GM23338 (cell line): ENCODE measurements around the gene FHL2.

Experiments
- CREB1 ChIP-seq: fragments of 250-450 bp; sonication (Bioruptor Pico); IDR thresholded peaks from 2 replicates; pipeline ENCODE4 v1.5.0; 2020; ENCODE audit warnings: low read depth, mild to moderate bottlenecking, moderate library complexity
- EZH2 ChIP-seq: fragments of 200-600 bp; sonication (generic); IDR thresholded peaks from one replicate; pipeline ENCODE4 v1.8.0; 2017; ENCODE audit warnings: antibody characterized with exemption, mild to moderate bottlenecking, low read depth; ENCODE audit not compliant: unreplicated experiment
- EZH2phosphoT487 ChIP-seq: fragments of 200-600 bp; sonication (generic); IDR thresholded peaks from one replicate; pipeline ENCODE4 v1.8.1; 2018; ENCODE audit warnings: antibody characterized with exemption; ENCODE audit not compliant: unreplicated experiment
- POLR2AphosphoS5 ChIP-seq: IDR thresholded peaks from 2 replicates; pipeline ENCODE4 v1.6.1; 2016; ENCODE audit warnings: antibody characterized with exemption, low read depth
- REST ChIP-seq: IDR thresholded peaks from one replicate; pipeline ENCODE4 v1.6.1; 2018; ENCODE audit warnings: antibody characterized with exemption; ENCODE audit not compliant: unreplicated experiment
- ZNF114 ChIP-seq: fragments of 250-450 bp; sonication (Bioruptor Pico); IDR thresholded peaks from 2 replicates; pipeline ENCODE4 v1.5.0; 2020; ENCODE audit warnings: mild to moderate bottlenecking, moderate library complexity
- TF ChIP-seq, protein P1 (sequence below), 2 experiments: fragments of 200-600 bp in 1 of 2; sonication (generic) in 1 of 2; conservative IDR thresholded peaks; 2 replicates each; pipeline versions ENCODE4 v1.5.1 to v1.6.1; 2016 to 2017; ENCODE audit warnings: antibody characterized with exemption in 2 of 2, low read depth in 2 of 2, mild to moderate bottlenecking in 2 of 2, moderate library complexity in 1 of 2

DNA sequence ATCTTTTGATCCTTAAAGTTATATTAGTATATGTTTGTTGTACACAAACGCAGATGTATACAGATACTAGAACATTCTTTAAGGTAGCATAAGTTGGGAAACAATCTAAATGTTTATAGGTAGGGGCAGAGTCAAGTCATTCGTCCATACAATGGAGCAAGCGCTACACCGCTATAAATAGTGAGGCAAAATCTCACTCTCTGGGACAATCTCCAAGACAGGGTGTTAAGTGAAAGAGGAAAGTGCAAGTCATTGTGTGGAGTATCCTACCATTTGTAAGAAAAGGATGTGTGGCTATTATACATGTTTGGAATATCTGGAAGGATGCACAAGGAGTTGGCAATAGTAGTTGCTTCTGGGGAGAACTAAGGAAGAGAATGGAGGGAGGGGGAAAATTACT is 16.2 kb upstream of the FHL2 start:
- TF ChIP-seq CREB1 (no peak), REST (no peak), POLR2AphosphoS5 (no peak), ZNF114 (CRISPR knock-in tag) (no peak), EZH2phosphoT487 (no peak), EZH2 (no peak)
- TF ChIP-seq, protein P1, sequence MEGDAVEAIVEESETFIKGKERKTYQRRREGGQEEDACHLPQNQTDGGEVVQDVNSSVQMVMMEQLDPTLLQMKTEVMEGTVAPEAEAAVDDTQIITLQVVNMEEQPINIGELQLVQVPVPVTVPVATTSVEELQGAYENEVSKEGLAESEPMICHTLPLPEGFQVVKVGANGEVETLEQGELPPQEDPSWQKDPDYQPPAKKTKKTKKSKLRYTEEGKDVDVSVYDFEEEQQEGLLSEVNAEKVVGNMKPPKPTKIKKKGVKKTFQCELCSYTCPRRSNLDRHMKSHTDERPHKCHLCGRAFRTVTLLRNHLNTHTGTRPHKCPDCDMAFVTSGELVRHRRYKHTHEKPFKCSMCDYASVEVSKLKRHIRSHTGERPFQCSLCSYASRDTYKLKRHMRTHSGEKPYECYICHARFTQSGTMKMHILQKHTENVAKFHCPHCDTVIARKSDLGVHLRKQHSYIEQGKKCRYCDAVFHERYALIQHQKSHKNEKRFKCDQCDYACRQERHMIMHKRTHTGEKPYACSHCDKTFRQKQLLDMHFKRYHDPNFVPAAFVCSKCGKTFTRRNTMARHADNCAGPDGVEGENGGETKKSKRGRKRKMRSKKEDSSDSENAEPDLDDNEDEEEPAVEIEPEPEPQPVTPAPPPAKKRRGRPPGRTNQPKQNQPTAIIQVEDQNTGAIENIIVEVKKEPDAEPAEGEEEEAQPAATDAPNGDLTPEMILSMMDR (conservative IDR thresholded peaks at IDR 0.05; ENCODE audit: low read depth in 2 of 2), result no peak
